ENCODE measurements around the gene RAPGEF4.

- TF ChIP-seq EGR1 (IDR thresholded peaks at IDR 0.05; ENCODE audit: low read depth) (no peak), RAD21 (IDR thresholded peaks at IDR 0.05; ENCODE audit: low read depth) (no peak), ZFX (IDR thresholded peaks at IDR 0.05) (no peak), EZH2 (IDR thresholded peaks at IDR 0.05) (no peak), CTCF (IDR thresholded peaks at IDR 0.05 in 2 of 3, conservative IDR thresholded peaks at IDR 0.05 in 1 of 3; ENCODE audit: borderline replicate concordance in 1 of 3, insufficient read depth in 1 of 3, low read depth in 2 of 3, low read length in 2 of 3) (no peak), CEBPB (IDR thresholded peaks at IDR 0.05; ENCODE audit: low read depth) (no peak), CBX3 (IDR thresholded peaks at IDR 0.05; ENCODE audit: low read depth) (no peak), EZH2phosphoT487 (IDR thresholded peaks at IDR 0.05; ENCODE audit: borderline replicate concordance) (no peak), TCF7L2 (IDR thresholded peaks at IDR 0.05; ENCODE audit: borderline replicate concordance, extremely low read depth, insufficient read depth, insufficient read length) (no peak), REST (IDR thresholded peaks at IDR 0.05; ENCODE audit: low read depth) (no peak), POLR2AphosphoS5 (IDR thresholded peaks at IDR 0.05; ENCODE audit: low read depth, low read length) (no peak), POLR2A (IDR thresholded peaks at IDR 0.05; ENCODE audit: borderline replicate concordance, extremely low read depth, insufficient read depth, insufficient read length) (no peak)
These were observed 280.8 kb downstream of the RAPGEF4 start for GRCh38 chr2:173016451-173016850.
